HG02885 (cell line): ENCODE measurements around the gene SELENOM.

Experiments
- ATAC-seq: cut with Tn5 transposase; IDR thresholded peaks from one replicate; pipeline ENCODE4 v1.9.1; 2021; ENCODE audit warnings: mild to moderate bottlenecking; ENCODE audit not compliant: unreplicated experiment, poor library complexity

Gene SELENOM

DNA sequence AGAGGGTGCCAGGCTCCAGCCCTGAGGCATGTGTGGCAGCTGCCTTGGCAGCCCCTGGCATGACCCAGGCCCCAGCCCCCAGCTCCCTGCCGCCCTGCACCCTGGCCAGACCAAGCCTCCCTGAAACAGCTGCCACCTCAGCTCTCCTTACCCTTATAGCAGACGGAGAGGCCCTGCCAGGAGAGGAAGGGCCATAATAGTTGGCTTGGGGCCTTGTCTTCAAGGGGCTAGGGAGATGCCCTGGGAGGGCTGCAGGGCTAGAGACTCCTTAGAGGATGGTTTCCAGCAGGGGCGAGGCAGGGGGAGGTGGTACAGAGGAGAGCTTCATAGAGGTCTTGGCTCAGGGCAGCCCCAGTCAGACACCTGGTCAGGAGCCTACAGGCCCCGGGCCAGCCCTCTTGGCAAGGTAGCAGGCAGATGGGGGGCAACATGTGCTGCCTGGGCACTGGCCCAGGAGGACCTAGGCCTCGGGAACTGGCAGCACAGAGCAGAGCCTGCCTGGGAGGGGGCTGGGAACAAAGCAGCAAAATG, 13.3 kb downstream of the SELENOM start:
- no peak for ATAC-seq

- ATAC-seq, result no peak
Measured at GRCh38 chr22:31093086-31093850, 14.1 kb downstream of the SELENOM start.

DNA sequence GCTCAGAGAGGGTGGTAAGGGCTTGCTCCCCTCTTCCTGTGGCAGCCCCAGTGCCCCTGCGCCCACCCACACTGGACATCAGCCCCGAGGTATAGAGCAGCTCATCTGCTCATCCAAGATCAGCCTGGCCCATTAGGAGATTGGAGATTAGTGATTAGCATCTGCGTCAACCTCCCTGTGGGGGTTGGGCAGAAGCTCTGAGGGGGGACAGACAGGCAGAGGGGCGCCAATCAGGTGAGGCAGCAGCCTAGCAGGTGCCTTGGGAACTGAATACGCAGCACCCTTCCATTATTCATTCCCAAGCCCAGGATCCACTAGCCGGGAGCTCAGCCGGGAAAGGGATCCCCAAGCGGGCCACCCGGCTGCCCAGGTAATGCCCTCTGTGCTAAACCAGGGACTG, 15.2 kb downstream of the SELENOM start:
- no peak for ATAC-seq

DNA sequence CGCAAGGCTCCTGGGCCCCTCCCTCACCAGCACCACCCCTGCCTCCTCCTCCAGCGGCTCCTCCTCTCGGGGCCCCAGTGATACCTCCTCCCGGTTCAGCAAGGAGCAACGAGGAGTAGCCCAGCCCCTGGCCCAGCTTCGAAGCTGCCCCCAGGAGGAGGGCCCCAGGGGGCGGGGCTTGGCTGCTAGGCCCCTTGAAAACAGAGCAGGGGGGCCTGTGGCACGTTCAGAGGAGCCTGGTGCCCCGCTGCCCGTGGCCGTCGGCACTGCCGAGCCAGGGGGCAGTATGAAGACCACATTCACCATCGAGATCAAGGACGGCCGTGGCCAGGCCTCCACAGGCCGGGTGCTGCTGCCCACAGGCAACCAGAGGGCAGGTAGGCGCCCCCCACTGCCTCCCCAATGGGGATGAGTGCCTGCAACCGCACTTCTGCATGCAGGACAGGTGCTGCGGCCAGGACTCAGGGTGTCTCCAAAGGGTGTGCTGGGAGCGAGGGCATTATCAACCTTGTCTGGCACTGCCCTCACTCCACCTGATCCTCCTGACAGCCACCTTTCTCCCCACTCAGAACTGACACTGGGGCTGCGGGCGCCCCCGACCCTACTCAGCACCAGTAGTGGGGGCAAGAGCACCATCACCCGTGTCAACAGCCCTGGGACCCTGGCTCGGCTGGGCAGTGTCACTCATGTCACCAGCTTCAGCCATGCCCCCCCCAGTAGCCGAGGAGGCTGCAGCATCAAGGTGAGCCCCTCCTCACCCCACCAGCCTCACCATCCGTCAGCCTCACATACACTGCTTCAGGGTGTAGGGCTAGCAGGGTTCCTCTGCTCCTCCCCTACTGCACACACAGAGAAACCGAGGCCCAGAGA, 16.0 kb downstream of the SELENOM start:
- ATAC-seq, result no peak

GRCh38 chr22:31090217-31091085, 16.9 kb downstream of the SELENOM start:
- ATAC-seq, result no peak

DNA sequence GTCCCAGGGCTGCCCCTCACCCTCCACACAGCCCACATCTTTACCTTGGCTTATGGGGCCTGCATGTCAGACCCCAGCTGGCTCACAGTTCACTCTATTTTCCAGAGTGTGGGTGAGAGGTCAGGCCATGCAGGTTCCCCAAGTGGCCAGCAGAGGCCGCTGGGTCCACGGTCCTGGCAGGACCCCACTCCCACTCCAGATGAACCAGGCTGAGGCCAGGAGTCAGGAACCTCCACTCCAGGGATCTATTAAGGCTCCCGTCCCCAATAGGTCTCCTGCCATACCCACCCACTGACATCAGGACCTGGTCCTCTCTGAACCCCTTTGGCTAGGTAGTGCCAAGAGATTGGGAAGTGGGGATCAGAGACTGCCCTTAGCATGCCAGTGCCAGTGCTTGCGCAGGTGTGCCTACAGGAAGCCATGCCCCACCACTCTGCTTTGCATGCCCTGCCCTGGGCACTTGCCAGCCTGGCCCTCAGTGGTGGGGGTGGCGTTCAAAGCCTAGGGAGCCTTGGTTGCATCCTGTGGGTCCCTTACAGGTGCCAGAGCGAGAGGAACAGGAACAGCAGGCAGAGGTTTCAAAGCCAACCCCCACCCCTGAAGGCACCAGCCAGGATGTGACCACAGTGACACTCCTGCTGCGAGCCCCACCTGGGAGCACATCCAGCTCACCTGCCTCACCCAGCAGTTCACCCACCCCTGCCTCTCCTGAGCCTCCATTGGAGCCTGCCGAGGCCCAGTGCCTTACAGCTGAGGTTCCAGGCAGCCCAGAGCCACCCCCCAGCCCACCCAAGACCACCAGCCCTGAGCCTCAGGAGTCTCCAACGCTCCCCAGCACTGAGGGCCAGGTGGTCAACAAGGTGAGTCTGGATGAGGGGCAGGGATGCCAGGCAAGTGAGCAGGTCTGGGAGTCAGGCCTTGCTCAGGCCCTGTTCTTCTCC, 17.9 kb downstream of the SELENOM start:
- ATAC-seq, result no peak

GRCh38 chr22:31088233-31088986, 19.0 kb downstream of the SELENOM start:
- no peak for ATAC-seq

DNA sequence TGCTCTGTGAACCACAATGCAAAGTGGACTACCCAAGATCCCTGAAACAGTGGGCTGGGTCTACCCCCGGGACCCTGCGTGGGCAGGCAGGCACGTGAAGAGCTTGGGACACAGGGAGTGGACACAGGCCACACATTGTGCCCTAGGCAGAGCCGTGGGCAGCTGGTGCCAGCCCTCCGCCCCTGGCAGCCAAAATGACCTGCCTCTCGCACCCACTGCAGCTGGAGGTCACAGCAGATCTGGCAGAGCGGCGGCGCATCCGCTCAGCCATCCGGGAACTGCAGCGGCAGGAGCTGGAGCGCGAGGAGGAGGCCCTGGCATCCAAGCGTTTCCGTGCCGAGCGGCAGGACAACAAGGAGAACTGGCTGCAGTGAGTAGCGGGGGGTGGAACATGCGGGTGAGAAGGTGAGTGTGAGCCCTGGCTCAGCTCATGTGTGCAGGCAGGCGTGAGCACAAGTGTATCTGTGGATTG, 19.6 kb downstream of the SELENOM start:
- no peak for ATAC-seq

DNA sequence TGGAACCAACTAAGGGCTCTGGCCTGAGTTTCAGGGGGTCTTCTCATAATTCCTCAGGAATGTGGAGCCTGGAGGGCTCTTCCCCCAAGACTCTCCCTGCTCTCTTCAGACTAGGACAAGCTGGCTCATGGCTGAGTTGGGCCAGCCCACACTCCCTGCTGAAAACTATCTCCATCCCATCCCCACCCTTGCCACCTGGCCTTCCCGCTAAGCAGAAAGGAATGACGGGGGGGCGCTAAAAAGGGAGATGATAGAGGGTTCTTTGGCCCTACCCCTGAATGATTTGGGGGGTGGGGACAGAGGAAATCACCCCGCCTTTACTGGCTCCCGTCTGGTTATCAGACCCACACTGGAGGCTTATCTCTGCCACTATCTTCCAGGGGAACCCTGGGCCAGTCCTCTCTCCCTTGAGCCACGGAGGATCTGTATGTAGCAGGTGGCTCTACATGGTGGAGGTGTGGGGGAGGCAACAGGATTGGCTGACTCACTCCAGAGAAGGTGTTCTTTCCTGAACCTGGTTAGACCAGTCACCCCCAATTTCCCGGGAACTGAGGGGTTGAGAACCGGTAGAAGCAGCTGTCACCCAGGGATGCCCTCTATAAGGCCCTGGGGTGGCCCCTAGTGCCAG, 20.6 kb downstream of the SELENOM start:
- no peak for ATAC-seq

DNA sequence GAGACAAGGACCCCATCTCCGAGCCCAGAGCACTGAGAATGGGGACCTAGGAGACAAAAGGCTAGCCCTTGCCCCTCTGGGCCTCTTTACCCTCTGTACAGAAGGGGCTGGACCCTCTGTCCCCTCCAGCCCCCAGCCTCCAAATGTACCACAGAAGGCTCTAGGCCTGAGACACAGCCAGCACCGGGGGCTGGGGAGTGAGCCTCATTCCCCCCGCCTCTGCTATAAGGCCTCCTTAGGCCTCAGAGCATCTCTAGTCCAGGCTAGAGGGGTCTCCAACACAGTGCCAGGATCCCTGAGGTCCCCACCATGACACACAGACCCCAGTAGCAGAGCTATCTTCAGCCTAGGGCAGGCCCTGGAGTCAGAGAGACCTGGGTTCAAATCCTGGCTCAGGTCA, 21.4 kb downstream of the SELENOM start:
- no peak for ATAC-seq

GRCh38 chr22:31085493-31085824, 21.9 kb downstream of the SELENOM start:
- ATAC-seq, result no peak

DNA sequence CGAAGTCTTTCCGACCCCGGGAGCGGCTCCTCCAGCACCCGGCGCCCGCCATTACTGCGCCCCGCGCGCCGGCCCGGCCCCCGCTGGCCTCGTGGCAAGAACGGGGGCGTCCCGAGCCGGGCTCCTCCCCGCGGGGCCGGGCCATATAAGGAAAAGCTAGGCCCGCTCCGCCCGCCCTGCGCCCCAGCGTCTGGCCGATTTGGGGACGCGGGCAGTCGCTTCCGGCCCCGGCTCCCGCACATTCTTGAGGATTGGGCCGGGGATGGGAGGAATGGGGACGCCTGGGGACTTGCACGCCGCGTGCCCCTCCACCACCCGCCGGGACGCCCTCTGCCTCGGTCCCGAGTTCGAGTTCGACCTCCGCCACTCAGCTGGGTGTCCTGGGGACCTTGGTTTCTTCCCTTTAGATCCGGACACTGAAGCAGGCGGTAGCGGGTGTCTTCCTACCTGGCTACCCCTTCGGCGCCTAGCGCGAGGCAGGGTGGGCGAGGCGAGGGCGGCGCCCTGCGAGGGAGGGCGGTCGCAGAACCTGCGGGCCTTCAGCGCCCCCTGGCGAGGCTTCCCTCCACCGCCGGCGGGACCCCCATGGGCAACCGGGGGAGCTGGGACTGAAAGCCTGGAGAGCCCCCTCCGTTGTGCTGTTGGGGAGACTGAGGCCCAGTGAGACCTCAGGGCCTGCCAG, 22.4 kb downstream of the SELENOM start:
- peak; percentile 64 for ATAC-seq

DNA sequence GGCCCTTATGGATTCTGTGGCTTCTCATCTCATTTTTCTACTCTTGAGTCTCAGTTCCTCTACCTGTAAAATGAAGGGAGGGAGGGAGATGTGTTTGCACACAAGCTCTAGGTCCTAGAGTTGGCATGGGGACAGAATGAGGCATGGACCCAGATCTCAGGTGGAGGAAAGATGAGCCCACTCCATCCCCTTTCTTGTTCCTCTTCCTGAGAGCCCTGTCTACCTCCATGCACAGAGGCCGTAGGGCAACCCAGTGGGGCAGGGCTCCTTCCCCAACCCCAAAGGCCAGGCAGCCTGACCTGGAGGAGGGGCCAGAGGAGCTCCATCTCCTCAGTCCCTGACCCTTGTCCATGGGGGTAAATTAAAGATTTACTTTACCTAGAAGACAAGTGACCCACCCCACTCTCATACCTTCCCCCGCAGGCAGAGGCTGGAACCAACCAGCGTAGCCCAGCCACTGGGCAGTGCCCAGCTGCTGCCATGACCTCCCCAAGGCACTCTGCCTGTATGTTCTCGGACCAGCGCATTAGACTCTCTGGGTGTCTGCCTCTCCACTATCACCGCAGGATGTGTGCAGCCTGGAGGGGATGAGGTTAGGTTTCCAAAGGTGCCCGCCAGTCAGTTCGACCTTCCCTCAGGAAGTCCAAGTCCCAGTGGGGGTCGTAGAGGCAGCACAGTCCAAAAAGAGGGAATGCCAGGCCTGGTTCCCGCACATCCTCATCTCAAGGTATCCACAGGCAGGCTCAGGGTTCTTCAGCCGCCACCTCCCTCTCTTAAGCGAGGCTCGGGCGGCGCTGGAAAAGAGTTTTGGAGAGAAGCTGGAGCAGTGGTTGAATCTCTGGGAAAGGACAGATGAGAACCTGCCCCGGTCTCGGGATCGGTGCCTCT, 23.2 kb downstream of the SELENOM start:
- no peak for ATAC-seq

GRCh38 chr22:31083377-31083768, 24.0 kb downstream of the SELENOM start:
- ATAC-seq, result no peak

DNA sequence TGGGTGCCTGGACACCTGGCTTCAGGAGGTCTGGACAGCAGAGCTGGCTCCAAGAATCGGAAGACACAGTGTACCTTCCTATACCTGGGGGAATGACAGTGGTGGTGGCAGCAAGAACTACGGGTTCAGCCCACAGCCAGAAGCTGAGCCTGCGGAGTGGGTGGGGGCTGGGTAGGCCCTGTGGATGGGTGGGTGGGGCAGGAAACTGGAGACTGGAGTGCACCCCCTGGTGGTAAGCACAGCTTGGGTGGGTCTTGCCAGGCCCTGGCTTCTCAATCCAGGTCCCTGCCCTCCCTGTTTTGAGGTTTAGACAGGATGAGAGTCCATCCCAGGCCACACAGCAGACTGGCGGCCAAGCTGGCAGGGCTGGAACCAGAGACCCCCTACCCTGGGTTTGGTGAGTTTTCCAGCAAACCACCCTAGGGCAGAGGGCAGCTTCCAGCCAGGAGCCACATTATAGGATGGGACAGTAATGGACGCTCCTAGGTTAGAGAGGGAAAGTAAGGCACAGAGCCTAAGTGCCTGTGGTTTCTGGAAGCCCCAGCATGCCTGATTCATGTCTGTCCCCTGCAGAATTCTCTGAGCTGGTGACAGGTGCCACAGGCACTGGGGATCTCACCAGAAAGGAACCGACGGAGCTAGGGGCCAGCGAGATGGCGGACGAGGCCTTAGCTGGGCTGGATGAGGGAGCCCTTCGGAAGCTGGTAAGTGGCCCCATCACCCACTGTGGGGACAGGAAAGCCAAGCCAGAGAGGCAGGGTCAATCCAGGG, 24.6 kb downstream of the SELENOM start:
- no peak for ATAC-seq
